Mesendoderm (in vitro differentiated cells): ENCODE data around the gene ING4.

ENCODE experiments used
- DNase-seq: peaks from one replicate; pipeline ENCODE4 v3.0.0; 2013
- H2AK5ac ChIP-seq: 2 replicates; pipeline ENCODE4 v1.6.1; 2013; ENCODE audit warnings: low read length, inconsistent platforms
- H2BK120ac ChIP-seq: 2 replicates; pipeline ENCODE4 v1.6.1; 2013; ENCODE audit warnings: low read depth, mild to moderate bottlenecking, low read length, moderate library complexity, mixed read lengths
- H2BK15ac ChIP-seq: replicated peaks from 2 replicates; pipeline ENCODE4 v1.6.1; 2013; ENCODE audit warnings: low read depth, mild to moderate bottlenecking, moderate library complexity
- H2BK5ac ChIP-seq: 2 replicates; pipeline ENCODE4 v1.6.1; 2013; ENCODE audit warnings: low read length, inconsistent platforms
- H3K18ac ChIP-seq: 2 replicates; pipeline ENCODE4 v1.6.1; 2013; ENCODE audit warnings: mild to moderate bottlenecking, low read length, mixed read lengths
- H3K23ac ChIP-seq: one replicate; pipeline ENCODE4 v1.6.1; 2013; ENCODE audit warnings: low read length
- H3K27ac ChIP-seq: 2 replicates; pipeline ENCODE4 v1.5.1; 2013; ENCODE audit warnings: low read depth, mild to moderate bottlenecking, inconsistent platforms, low read length, moderate library complexity
- H3K27me3 ChIP-seq: 2 replicates; pipeline ENCODE4 v1.6.1; 2013; ENCODE audit warnings: low read length, control low read depth, mild to moderate bottlenecking, inconsistent platforms; ENCODE audit not compliant: insufficient read depth, poor library complexity
- H3K36me3 ChIP-seq: 2 replicates; pipeline ENCODE4 v1.6.1; 2013; ENCODE audit warnings: low read length, inconsistent platforms; ENCODE audit not compliant: control insufficient read depth, insufficient read depth
- H3K4ac ChIP-seq: one replicate; pipeline ENCODE4 v1.6.1; 2013; ENCODE audit warnings: low read depth, mild to moderate bottlenecking, low read length, moderate library complexity
- H3K4me1 ChIP-seq: 2 replicates; pipeline ENCODE4 v1.6.1; 2013; ENCODE audit warnings: low read depth, low read length, inconsistent platforms; ENCODE audit not compliant: control insufficient read depth
- H3K4me2 ChIP-seq: 2 replicates; pipeline ENCODE4 v1.6.1; 2013; ENCODE audit warnings: low read length
- H3K4me3 ChIP-seq: 2 replicates; pipeline ENCODE4 v1.5.1; 2013; ENCODE audit warnings: mild to moderate bottlenecking, low read length
- H3K56ac ChIP-seq: one replicate; pipeline ENCODE4 v1.6.1; 2013; ENCODE audit warnings: low read length
- H3K79me1 ChIP-seq: 2 replicates; pipeline ENCODE4 v1.6.1; 2013; ENCODE audit warnings: low read length, inconsistent platforms
- H3K79me2 ChIP-seq: 2 replicates; pipeline ENCODE4 v1.6.1; 2013; ENCODE audit warnings: mild to moderate bottlenecking, low read length; ENCODE audit not compliant: control insufficient read depth, insufficient read depth
- H3K9ac ChIP-seq: 2 replicates; pipeline ENCODE4 v1.6.1; 2013; ENCODE audit warnings: low read length, inconsistent platforms
- H4K5ac ChIP-seq: one replicate; pipeline ENCODE4 v1.6.1; 2013; ENCODE audit warnings: low read length
- H4K8ac ChIP-seq: one replicate; pipeline ENCODE4 v1.6.1; 2013; ENCODE audit warnings: low read depth, mild to moderate bottlenecking, control low read depth, low read length, moderate library complexity
- WGBS: extraction: QIAGEN DNeasy Blood & Tissue Kit; methylation state at CpG from one replicate; pipeline ENCODE4 v1.1.7; 2013; ENCODE audit warnings: low lambda C conversion rate, missing lambda C conversion rate; ENCODE audit not compliant: insufficient coverage; ENCODE audit errors: extremely low coverage; 5-methylcytosine and 5-hydroxymethylcytosine counted together

The ING4 gene

DNA sequence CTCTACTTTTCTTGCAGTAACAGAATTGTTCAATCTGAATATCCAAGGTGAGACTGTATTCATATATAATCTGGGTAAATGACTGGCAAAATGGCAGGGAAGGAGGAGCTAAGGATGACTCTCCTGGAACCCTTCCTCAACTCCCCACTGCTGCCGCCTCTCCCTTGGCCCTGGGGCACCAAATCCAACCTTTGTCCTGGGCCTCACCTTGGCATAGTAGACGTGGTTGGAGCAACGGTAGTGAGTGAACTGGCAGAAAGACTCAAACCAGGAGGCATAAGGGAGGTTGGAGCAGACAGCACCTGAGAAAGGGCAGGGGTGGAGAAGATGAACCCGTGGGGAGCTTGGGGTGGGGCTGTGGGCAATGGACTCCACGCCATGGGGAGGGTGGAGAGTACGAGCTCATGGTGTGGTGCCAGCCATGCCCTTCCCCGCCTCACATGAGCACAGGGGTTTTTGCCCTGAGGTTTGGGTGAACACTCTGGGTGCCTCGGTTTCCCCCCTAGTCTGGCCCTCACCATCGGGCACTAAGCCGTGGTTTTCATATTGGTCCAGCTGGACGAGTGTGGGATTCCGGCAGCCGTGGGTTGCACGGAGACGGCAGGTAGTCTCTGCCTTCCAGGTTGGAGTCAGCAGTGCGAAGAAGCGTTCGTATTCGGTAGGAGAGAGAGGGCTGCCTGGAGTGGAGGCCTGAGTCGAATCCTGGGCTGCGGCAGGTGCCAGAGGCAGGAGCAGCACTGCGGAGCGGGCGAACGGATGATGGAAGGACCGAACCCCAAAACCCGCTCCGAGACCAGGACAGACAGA, 16.4 kb downstream of the ING4 start:
- Histone ChIP-seq H3K4me1 (no peaks in the 10 kb centered on the region), H3K79me1 (no peaks in the 10 kb centered on the region), H4K5ac (no peak overlapping the region), H3K79me2 (no peaks in the 10 kb centered on the region), H3K9ac (peak overlapping the region; percentile 78), H3K27me3 (no peaks in the 10 kb centered on the region), H3K36me3 (peaks cover 4% of the 10 kb centered on the region), H3K4me2 (peak overlapping the region; percentile 84), H2AK5ac (no peak overlapping the region), H2BK5ac (no peak overlapping the region), H3K4me3 (no peak overlapping the region), H3K56ac (peak overlapping the region; percentile 89), H2BK120ac (no peak overlapping the region), H4K8ac (no peak overlapping the region), H3K18ac (no peak overlapping the region), H2BK15ac (no peak overlapping the region), H3K23ac (no peak overlapping the region), H3K27ac (no peak overlapping the region), H3K4ac (no peak overlapping the region)
- no peak for DNase-seq
- no CpG with 5 or more reads among the region's 28 CpGs for WGBS

- no peak overlapping the region for H3K4ac ChIP-seq
- no peak overlapping the region for H3K56ac ChIP-seq
- DNase-seq = peak; percentile 52
- H3K4me2 ChIP-seq = no peak overlapping the region
- no peak overlapping the region for H4K5ac ChIP-seq
- no peak overlapping the region for H3K9ac ChIP-seq
- no peak overlapping the region for H2BK5ac ChIP-seq
- no peaks in the 10 kb centered on the region for H3K79me2 ChIP-seq
- H3K79me1 ChIP-seq = no peaks in the 10 kb centered on the region
- H3K23ac ChIP-seq = no peak overlapping the region
- H3K4me1 ChIP-seq = no peaks in the 10 kb centered on the region
- H2BK15ac ChIP-seq = no peak overlapping the region
- no peak overlapping the region for H2AK5ac ChIP-seq
- no CpG with 5 or more reads among the region's 5 CpGs for WGBS
- no peak overlapping the region for H3K18ac ChIP-seq
- H3K27me3 ChIP-seq = no peaks in the 10 kb centered on the region
- H3K27ac ChIP-seq = no peak overlapping the region
- no peak overlapping the region for H2BK120ac ChIP-seq
- H3K36me3 ChIP-seq = no peaks in the 10 kb centered on the region
- no peak overlapping the region for H3K4me3 ChIP-seq
- no peak overlapping the region for H4K8ac ChIP-seq
Observed at GRCh38 chr12:6644903-6645302, 18.0 kb downstream of the ING4 start.

DNA sequence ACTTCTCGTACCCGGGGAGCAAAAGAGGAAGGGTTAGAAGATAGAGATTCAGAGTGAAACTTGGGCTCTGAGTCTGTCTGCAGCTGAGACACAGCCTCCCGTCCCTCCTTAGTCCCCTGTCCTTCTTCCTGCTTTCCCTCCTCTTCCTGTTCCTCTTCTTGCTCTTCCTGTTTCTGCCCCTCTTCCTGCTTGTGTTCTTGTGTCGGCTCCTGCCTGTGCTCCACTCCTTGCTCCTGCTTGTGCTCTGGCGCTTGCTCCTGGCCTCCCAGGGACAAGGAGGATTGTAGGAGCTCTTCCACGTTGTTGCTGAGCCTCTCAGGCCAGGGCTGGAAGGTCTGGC, 18.7 kb downstream of the ING4 start:
- no peak overlapping the region for H3K4me2 ChIP-seq
- no peaks in the 10 kb centered on the region for H3K79me1 ChIP-seq
- H3K27me3 ChIP-seq = no peaks in the 10 kb centered on the region
- H3K23ac ChIP-seq = no peak overlapping the region
- no peak overlapping the region for H3K27ac ChIP-seq
- H3K36me3 ChIP-seq = no peaks in the 10 kb centered on the region
- peak overlapping the region; percentile 47 for H3K56ac ChIP-seq
- no peak overlapping the region for H3K4me3 ChIP-seq
- H4K8ac ChIP-seq = no peak overlapping the region
- H3K4me1 ChIP-seq = no peaks in the 10 kb centered on the region
- WGBS = no CpG with 5 or more reads among the region's 6 CpGs
- H3K9ac ChIP-seq = no peak overlapping the region
- no peak overlapping the region for H2BK120ac ChIP-seq
- H2AK5ac ChIP-seq = no peak overlapping the region
- H3K79me2 ChIP-seq = no peaks in the 10 kb centered on the region
- H3K4ac ChIP-seq = no peak overlapping the region
- H2BK15ac ChIP-seq = no peak overlapping the region
- H3K18ac ChIP-seq = no peak overlapping the region
- H4K5ac ChIP-seq = no peak overlapping the region
- H2BK5ac ChIP-seq = no peak overlapping the region
- DNase-seq = no peak

GRCh38 chr12:6643569-6644256, 19.2 kb downstream of the ING4 start:
- Histone ChIP-seq H3K4me1 (no peaks in the 10 kb centered on the region), H3K79me2 (no peaks in the 10 kb centered on the region), H4K5ac (no peak overlapping the region), H2AK5ac (no peak overlapping the region), H3K23ac (no peak overlapping the region), H3K56ac (no peak overlapping the region), H3K4me3 (no peak overlapping the region), H3K18ac (no peak overlapping the region), H4K8ac (no peak overlapping the region), H3K9ac (no peak overlapping the region), H2BK15ac (no peak overlapping the region), H3K4me2 (no peak overlapping the region), H2BK5ac (no peak overlapping the region), H3K27me3 (no peaks in the 10 kb centered on the region), H3K79me1 (no peaks in the 10 kb centered on the region), H2BK120ac (no peak overlapping the region), H3K36me3 (no peaks in the 10 kb centered on the region), H3K4ac (no peak overlapping the region), H3K27ac (no peak overlapping the region)
- no CpG with 5 or more reads among the region's 6 CpGs for WGBS
- no peak for DNase-seq

DNA sequence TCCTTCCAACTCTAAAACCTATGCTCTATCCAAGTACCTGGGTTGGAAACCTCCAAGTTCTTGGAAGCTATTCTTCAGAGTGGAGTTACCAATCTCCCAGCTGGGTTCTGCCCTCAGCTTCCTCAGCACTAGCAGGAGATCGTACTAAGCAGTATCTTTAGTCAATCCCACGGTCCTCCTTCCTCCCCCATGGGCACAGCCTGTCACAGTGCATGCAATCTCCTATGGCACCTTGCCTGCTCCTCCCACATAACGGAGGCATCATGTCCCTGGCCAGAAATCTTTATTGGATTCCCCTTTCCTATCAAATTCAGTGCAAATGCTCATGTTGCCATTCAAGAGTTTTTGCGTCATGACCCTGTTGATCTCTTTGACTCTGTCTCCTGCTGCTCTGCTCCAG, 21.8 kb downstream of the ING4 start:
- Histone ChIP-seq H2BK15ac (no peak overlapping the region), H2AK5ac (no peak overlapping the region), H3K27me3 (no peaks in the 10 kb centered on the region), H3K36me3 (no peaks in the 10 kb centered on the region), H3K9ac (no peak overlapping the region), H3K79me2 (no peaks in the 10 kb centered on the region), H3K4ac (no peak overlapping the region), H3K4me3 (no peak overlapping the region), H2BK5ac (no peak overlapping the region), H2BK120ac (no peak overlapping the region), H4K5ac (no peak overlapping the region), H3K79me1 (no peaks in the 10 kb centered on the region), H3K18ac (no peak overlapping the region), H3K4me1 (peaks cover under 1% of the 10 kb centered on the region), H3K27ac (no peak overlapping the region), H4K8ac (no peak overlapping the region), H3K56ac (no peak overlapping the region), H3K4me2 (no peak overlapping the region), H3K23ac (no peak overlapping the region)
- no CpG with 5 or more reads among the region's 4 CpGs for WGBS
- DNase-seq = no peak
